Lung (tissue), 12 donors: Measurements from ENCODE around the gene ZIC4. TPM values are rescaled to one million over a fixed set of nuclear protein-coding genes. Genes with fewer than 3 reads are reported as not detected.

Source experiments
- ATAC-seq: fragments of 200-7000 bp; cut with Tn5 transposase; one replicate; pipeline ENCODE4 v1.9.1; 2020; ENCODE audit warnings: moderate number of reproducible peaks; ENCODE audit not compliant: insufficient read depth, low FRiP score
- DNase-seq, 3 donors: peaks; one replicate each; pipeline ENCODE4 v3.0.0-alpha.2; 2013 to 2017
- H3K27ac ChIP-seq, 2 donors: one replicate each; pipeline ENCODE4 v1.5.1; 2013; ENCODE audit warnings: mild to moderate bottlenecking in 2 of 2, moderate library complexity in 2 of 2, control low read depth in 1 of 2, inconsistent platforms in 1 of 2, low read depth in 1 of 2, low read length in 1 of 2
- H3K27me3 ChIP-seq, 3 donors: one replicate each; pipeline ENCODE4 v1.5.1; 2013; ENCODE audit warnings: low read length in 2 of 3; ENCODE audit not compliant: control insufficient read depth in 3 of 3, insufficient read depth in 3 of 3
- H3K36me3 ChIP-seq, 4 donors: one replicate each; pipeline ENCODE4 v1.5.1; 2013; ENCODE audit warnings: low read length in 4 of 4, mild to moderate bottlenecking in 1 of 4, moderate library complexity in 1 of 4; ENCODE audit not compliant: control insufficient read depth in 4 of 4, insufficient read depth in 4 of 4
- H3K4me1 ChIP-seq, 5 donors: one replicate each; pipeline ENCODE4 v1.5.1; 2013; ENCODE audit warnings: low read length in 5 of 5, mild to moderate bottlenecking in 2 of 5, moderate library complexity in 1 of 5; ENCODE audit not compliant: control insufficient read depth in 5 of 5, insufficient read depth in 5 of 5
- H3K4me3 ChIP-seq: one replicate; pipeline ENCODE4 v1.5.1; 2013; ENCODE audit warnings: mild to moderate bottlenecking, control low read depth, moderate library complexity
- H3K9ac ChIP-seq, 2 donors: one replicate each; pipeline ENCODE4 v1.5.1; 2013; ENCODE audit warnings: low read length in 2 of 2, control low read depth in 1 of 2; ENCODE audit not compliant: insufficient read depth in 1 of 2
- H3K9me3 ChIP-seq, 4 donors: one replicate each; pipeline ENCODE4 v1.5.1; 2013; ENCODE audit warnings: low read length in 3 of 4, mild to moderate bottlenecking in 1 of 4, moderate library complexity in 1 of 4; ENCODE audit not compliant: control insufficient read depth in 4 of 4, insufficient read depth in 3 of 4
- CTCF ChIP-seq: IDR thresholded peaks from 2 replicates; pipeline ENCODE4 v1.5.1; 2012; ENCODE audit warnings: mild to moderate bottlenecking; ENCODE audit errors: control extremely low read depth, extremely low read depth
- WGBS, 2 donors: extraction: QIAGEN DNeasy Blood & Tissue Kit; methylation state at CpG; one replicate each; pipeline ENCODE4 v1.1.7; 2013; 5-methylcytosine and 5-hydroxymethylcytosine counted together
- polyA plus RNA-seq, 2 donors: library from polyadenylated mRNA; stranded (reverse); fragments of 200-250 nt; gene quantifications; one replicate each; pipeline ENCODE4 v1.2.1, GENCODE V29; 2013
- total RNA-seq, 2 donors: library from RNA; depleted of rRNA in 1 of 2; stranded (reverse); fragments of >200 nt in 1 of 2; gene quantifications; one replicate each; pipeline ENCODE4 v1.2.1, GENCODE V29; 2014 to 2021
- donor health status: control.
- donor health status: control.
- donor health status: Bipolar disorder and iron deficiency.
- donor health status: healthy.
- donor health status: DM: yes; HTN: yes; CAD: no.

The ZIC4 gene
- total and polyA plus RNA-seq, 4 donors, result not detected

- no peak overlapping the region for H3K9ac ChIP-seq
- ATAC-seq (no peak), DNase-seq (no peak)
- no peak overlapping the region for H3K4me3 ChIP-seq
- no peak for TF ChIP-seq CTCF
- no peaks in the 10 kb centered on the region for H3K36me3 ChIP-seq
- H3K4me1 ChIP-seq, result peaks cover 0 to 5% (median 0%) of the 10 kb centered on the region in 5 donors
- WGBS, 2 donors, result 28 to 31% methylated on average over 11 of the region's 11 CpGs
- peaks cover 9 to 98% (median 91%) of the 10 kb centered on the region in 3 donors for H3K27me3 ChIP-seq
- H3K9me3 ChIP-seq, result peaks cover 0 to 23% (median 0%) of the 10 kb centered on the region in 4 donors
- H3K27ac ChIP-seq, result no peak overlapping the region
These were observed 2.1 kb downstream of the ZIC4 start for GRCh38 chr3:147404000-147404799.

GRCh38 chr3:147403511-147403910, 2.8 kb downstream of the ZIC4 start:
- H3K4me3 ChIP-seq, result no peak overlapping the region
- no peaks in the 10 kb centered on the region for H3K36me3 ChIP-seq
- TF ChIP-seq CTCF, result no peak
- H3K9me3 ChIP-seq, result peaks cover 0 to 19% (median 0%) of the 10 kb centered on the region in 4 donors
- ATAC-seq, result no peak
- H3K27me3 ChIP-seq, result peaks cover 6 to 100% (median 92%) of the 10 kb centered on the region in 3 donors
- H3K27ac ChIP-seq, result no peak overlapping the region
- no peak for DNase-seq
- H3K4me1 ChIP-seq, result peaks cover 0 to 1% (median 0%) of the 10 kb centered on the region in 5 donors
- no peak overlapping the region for H3K9ac ChIP-seq
- 49 to 54% methylated on average over 5 of the region's 5 CpGs for WGBS, 2 donors

DNA sequence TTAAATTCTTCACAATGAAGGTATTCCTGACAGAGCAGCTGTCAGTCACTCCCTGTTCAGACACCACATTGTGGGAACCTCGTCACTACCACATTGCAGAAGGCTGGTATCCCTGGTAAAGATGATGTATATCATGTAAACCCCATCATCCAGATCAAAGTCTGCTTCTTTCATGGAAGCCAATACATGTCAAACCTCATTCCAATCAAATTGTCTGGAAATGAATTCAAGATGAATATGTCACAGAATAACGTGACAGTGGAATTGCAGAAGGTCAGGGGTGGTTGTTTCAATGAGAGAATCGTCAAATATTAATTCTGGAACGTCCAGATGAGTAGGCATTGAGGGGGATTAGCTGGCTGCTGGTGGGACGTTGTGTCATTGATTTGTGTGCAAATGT, 4.2 kb downstream of the ZIC4 start:
- TF ChIP-seq CTCF, result no peak
- Histone ChIP-seq H3K27ac (no peak overlapping the region), H3K4me3 (no peak overlapping the region), H3K4me1 (peaks cover 0 to 9% (median 6%) of the 10 kb centered on the region in 5 donors), H3K27me3 (peaks cover 6 to 100% (median 92%) of the 10 kb centered on the region in 3 donors), H3K36me3 (no peaks in the 10 kb centered on the region), H3K9ac (no peak overlapping the region), H3K9me3 (peaks cover 0 to 22% (median 0%) of the 10 kb centered on the region in 4 donors)
- DNase-seq (no peak), ATAC-seq (no peak)
- 20 to 27% methylated on average over 5 of the region's 5 CpGs for WGBS, 2 donors
